ENCODE measurements around the gene MFSD1.

The MFSD1 gene

DNA sequence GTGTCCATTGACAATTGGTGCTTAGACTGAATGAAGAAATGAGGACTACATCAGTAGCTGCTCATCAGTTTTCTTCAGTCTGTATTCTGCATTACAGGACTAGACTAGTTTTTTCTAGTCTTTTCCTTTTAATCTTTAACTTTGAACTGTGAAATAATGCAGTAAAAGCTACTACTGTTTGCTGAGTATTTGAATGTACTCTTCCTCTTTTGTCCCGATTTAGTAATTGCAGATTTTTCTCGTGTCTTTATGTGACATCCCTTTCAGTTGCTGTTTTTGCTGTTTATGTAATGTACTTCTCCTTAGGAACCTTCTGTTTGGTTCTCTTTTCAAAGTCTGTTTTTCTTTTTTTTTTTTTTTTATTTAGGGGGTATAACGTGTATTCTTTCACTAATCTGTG lies 17.4 kb downstream of the MFSD1 start:
- DNase-seq (ENCODE audit: low spot score) = no peak
- Histone ChIP-seq H3K4me3 (ENCODE audit: severe bottlenecking) (no peak overlapping the region), H3K36me3 (ENCODE audit: low read depth) (peaks cover 23% of the 10 kb centered on the region; the same call in 1 of the 2 replicates), H3K9me3 (ENCODE audit: severe bottlenecking) (no peaks in the 10 kb centered on the region), H3K4me1 (ENCODE audit: insufficient read depth, poor library complexity, severe bottlenecking) (no peaks in the 10 kb centered on the region), H3K27ac (ENCODE audit: poor library complexity, severe bottlenecking) (no peak overlapping the region), H3K27me3 (ENCODE audit: insufficient read depth, poor library complexity, severe bottlenecking) (no peaks in the 10 kb centered on the region)
- no peak for ATAC-seq (ENCODE audit: low read depth)
- TF ChIP-seq, protein P1, sequence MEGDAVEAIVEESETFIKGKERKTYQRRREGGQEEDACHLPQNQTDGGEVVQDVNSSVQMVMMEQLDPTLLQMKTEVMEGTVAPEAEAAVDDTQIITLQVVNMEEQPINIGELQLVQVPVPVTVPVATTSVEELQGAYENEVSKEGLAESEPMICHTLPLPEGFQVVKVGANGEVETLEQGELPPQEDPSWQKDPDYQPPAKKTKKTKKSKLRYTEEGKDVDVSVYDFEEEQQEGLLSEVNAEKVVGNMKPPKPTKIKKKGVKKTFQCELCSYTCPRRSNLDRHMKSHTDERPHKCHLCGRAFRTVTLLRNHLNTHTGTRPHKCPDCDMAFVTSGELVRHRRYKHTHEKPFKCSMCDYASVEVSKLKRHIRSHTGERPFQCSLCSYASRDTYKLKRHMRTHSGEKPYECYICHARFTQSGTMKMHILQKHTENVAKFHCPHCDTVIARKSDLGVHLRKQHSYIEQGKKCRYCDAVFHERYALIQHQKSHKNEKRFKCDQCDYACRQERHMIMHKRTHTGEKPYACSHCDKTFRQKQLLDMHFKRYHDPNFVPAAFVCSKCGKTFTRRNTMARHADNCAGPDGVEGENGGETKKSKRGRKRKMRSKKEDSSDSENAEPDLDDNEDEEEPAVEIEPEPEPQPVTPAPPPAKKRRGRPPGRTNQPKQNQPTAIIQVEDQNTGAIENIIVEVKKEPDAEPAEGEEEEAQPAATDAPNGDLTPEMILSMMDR (IDR thresholded peaks at IDR 0.05; ENCODE audit: poor library complexity, severe bottlenecking) = no peak

DNA sequence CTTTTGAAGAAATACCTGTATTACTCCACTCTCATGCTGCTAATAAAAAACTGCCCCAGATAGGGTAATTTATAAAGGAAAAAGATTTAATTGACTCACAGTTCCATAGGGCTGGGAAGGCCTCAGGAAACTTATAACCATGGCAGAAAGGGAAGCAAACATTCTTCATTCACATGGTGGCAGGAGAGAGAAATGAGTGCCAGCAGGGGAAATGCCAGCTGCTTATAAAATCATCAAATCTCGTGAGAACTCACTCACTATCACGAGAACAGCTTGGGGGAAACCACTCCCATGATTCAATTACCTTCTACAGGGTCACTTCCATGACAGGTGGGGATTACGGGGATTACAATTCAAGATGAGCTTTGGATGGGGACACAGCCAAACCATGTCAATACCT lies 18.7 kb downstream of the MFSD1 start:
- no peak overlapping the region for H3K27ac ChIP-seq (ENCODE audit: poor library complexity, severe bottlenecking)
- H3K27me3 ChIP-seq (ENCODE audit: insufficient read depth, poor library complexity, severe bottlenecking) = no peaks in the 10 kb centered on the region

DNA sequence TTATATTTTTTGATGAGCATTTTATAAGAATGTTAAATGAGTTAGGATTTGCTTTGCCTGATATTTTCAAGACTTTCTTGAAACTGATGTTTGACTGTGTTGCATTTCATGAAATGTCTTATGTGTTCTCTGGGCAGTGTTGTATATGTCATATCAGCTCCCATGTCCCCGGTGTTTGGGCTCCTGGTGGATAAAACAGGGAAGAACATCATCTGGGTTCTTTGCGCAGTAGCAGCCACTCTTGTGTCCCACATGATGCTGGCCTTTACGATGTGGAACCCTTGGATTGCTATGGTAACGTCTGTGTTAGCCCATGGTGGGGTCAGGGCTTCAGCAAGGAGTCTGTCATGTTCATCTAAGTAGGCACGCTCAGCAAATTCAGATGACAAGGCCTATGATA lies 20.0 kb downstream of the MFSD1 start:
- TF ChIP-seq, protein P1 (IDR thresholded peaks at IDR 0.05; ENCODE audit: poor library complexity, severe bottlenecking) = no peak
- Histone ChIP-seq H3K4me3 (ENCODE audit: severe bottlenecking) (no peak overlapping the region), H3K4me1 (ENCODE audit: insufficient read depth, poor library complexity, severe bottlenecking) (no peaks in the 10 kb centered on the region), H3K36me3 (ENCODE audit: low read depth) (peaks cover 38% of the 10 kb centered on the region; the same call in 1 of the 2 replicates), H3K9me3 (ENCODE audit: severe bottlenecking) (no peaks in the 10 kb centered on the region), H3K27ac (ENCODE audit: poor library complexity, severe bottlenecking) (no peak overlapping the region), H3K27me3 (ENCODE audit: insufficient read depth, poor library complexity, severe bottlenecking) (no peaks in the 10 kb centered on the region)
- ATAC-seq (ENCODE audit: low read depth) = no peak
- DNase-seq (ENCODE audit: low spot score) = no peak

More for the DNA sequence above, 18.7 kb downstream of the MFSD1 start:
- H3K4me3 ChIP-seq (ENCODE audit: severe bottlenecking) = no peak overlapping the region
- DNase-seq (ENCODE audit: low spot score) = no peak
- H3K4me1 ChIP-seq (ENCODE audit: insufficient read depth, poor library complexity, severe bottlenecking) = no peaks in the 10 kb centered on the region
- no peak for ATAC-seq (ENCODE audit: low read depth)
- peaks cover 31% of the 10 kb centered on the region; the same call in 1 of the 2 replicates for H3K36me3 ChIP-seq (ENCODE audit: low read depth)
- TF ChIP-seq, protein P1 (IDR thresholded peaks at IDR 0.05; ENCODE audit: poor library complexity, severe bottlenecking) = no peak
- no peaks in the 10 kb centered on the region for H3K9me3 ChIP-seq (ENCODE audit: severe bottlenecking)

DNA sequence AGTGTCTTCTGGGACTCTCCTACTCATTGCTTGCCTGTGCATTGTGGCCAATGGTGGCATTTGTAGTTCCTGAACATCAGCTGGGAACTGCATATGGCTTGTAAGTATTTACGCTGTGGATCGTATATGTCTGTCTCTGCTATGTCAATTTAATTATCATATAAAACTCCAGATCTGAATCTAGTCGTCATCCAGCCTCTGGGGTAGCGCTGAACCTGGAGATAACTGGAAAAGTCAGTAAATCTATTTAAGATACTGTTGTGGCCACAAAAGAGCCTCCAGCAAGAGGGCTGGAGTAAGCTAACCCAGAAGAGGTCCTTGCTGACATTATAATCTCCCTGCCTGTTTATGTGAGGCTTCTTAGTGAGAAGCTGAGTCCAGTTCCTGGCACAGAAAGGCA lies 21.6 kb downstream of the MFSD1 start:
- no peaks in the 10 kb centered on the region for H3K27me3 ChIP-seq (ENCODE audit: insufficient read depth, poor library complexity, severe bottlenecking)
- TF ChIP-seq, protein P1 (IDR thresholded peaks at IDR 0.05; ENCODE audit: poor library complexity, severe bottlenecking) = no peak
- no peak overlapping the region for H3K4me3 ChIP-seq (ENCODE audit: severe bottlenecking)
- H3K4me1 ChIP-seq (ENCODE audit: insufficient read depth, poor library complexity, severe bottlenecking) = no peaks in the 10 kb centered on the region
- H3K9me3 ChIP-seq (ENCODE audit: severe bottlenecking) = no peaks in the 10 kb centered on the region
- DNase-seq (ENCODE audit: low spot score) = no peak
- H3K36me3 ChIP-seq (ENCODE audit: low read depth) = peaks cover 47% of the 10 kb centered on the region; the same call in 1 of the 2 replicates
- H3K27ac ChIP-seq (ENCODE audit: poor library complexity, severe bottlenecking) = no peak overlapping the region
- ATAC-seq (ENCODE audit: low read depth) = no peak

DNA sequence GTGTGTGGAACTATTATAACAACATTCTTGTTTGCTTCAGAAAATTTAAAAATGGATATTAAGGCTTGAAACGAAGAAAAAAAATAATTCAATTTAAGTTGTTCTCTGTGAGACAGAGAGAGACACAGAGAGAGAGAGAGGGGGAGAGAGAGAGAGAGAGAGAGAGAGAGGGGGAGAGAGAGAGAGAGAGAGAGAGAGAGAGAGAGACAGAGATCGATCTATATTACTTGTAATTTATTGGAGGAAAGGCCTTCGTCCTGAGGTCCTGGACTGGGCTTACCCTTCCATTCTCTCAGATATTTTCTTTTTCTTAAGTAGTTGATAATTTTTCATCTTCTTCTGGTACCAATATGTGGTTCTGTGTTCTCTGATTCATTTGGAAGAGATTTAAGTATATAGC lies 25.9 kb downstream of the MFSD1 start:
- no peak overlapping the region for H3K4me3 ChIP-seq (ENCODE audit: severe bottlenecking)
- no peaks in the 10 kb centered on the region for H3K4me1 ChIP-seq (ENCODE audit: insufficient read depth, poor library complexity, severe bottlenecking)
- ATAC-seq (ENCODE audit: low read depth) (no peak), DNase-seq (ENCODE audit: low spot score) (no peak)
- H3K27me3 ChIP-seq (ENCODE audit: insufficient read depth, poor library complexity, severe bottlenecking) = no peaks in the 10 kb centered on the region
- no peaks in the 10 kb centered on the region for H3K9me3 ChIP-seq (ENCODE audit: severe bottlenecking)
- H3K36me3 ChIP-seq (ENCODE audit: low read depth) = peaks cover 54% of the 10 kb centered on the region
- TF ChIP-seq, protein P1 (IDR thresholded peaks at IDR 0.05; ENCODE audit: poor library complexity, severe bottlenecking) = no peak
- no peak overlapping the region for H3K27ac ChIP-seq (ENCODE audit: poor library complexity, severe bottlenecking)
